ENCODE results near the gene SERAC1.
"Not testable (repeated sequence)": the region's sequence is repeated elsewhere in the genome, so short reads cannot be mapped to it uniquely, and the experiment has no call there.

Gene SERAC1

GRCh38 chr6:158174024-158174423 lies 6.0 kb upstream of the SERAC1 start:
- no peak for DNase-seq

GRCh38 chr6:158172001-158172400 lies 3.9 kb upstream of the SERAC1 start:
- no peak for DNase-seq

GRCh38 chr6:158170656-158171081 lies 2.6 kb upstream of the SERAC1 start:
- DNase-seq, result no peak

GRCh38 chr6:158169634-158170033 lies 1.6 kb upstream of the SERAC1 start:
- DNase-seq, result not testable (repeated sequence)

- DNase-seq, result no peak
Observed at GRCh38 chr6:158165919-158166416, 2.1 kb downstream of the SERAC1 start.

GRCh38 chr6:158164579-158165170 lies 3.4 kb downstream of the SERAC1 start:
- DNase-seq, result peak; percentile 69

- DNase-seq, result no peak
Observed at GRCh38 chr6:158161566-158162254, 6.4 kb downstream of the SERAC1 start.

- DNase-seq, result no peak
Observed at GRCh38 chr6:158160932-158161539, 7.0 kb downstream of the SERAC1 start.

GRCh38 chr6:158158748-158159147 lies 9.3 kb downstream of the SERAC1 start:
- no peak for DNase-seq

- no peak for DNase-seq
Observed at GRCh38 chr6:158158123-158158522, 9.9 kb downstream of the SERAC1 start.

GRCh38 chr6:158157064-158157764 lies 10.8 kb downstream of the SERAC1 start:
- DNase-seq, result no peak

GRCh38 chr6:158154816-158155215 lies 13.2 kb downstream of the SERAC1 start:
- no peak for DNase-seq

GRCh38 chr6:158153576-158153975 lies 14.5 kb downstream of the SERAC1 start:
- no peak for DNase-seq

- no peak for DNase-seq
Observed at GRCh38 chr6:158152659-158153058, 15.4 kb downstream of the SERAC1 start.

GRCh38 chr6:158152025-158152424 lies 16.0 kb downstream of the SERAC1 start:
- not testable (repeated sequence) for DNase-seq

- DNase-seq, result no peak
Observed at GRCh38 chr6:158150701-158151100, 17.4 kb downstream of the SERAC1 start.

GRCh38 chr6:158149641-158150040 lies 18.4 kb downstream of the SERAC1 start:
- DNase-seq, result no peak

- peak; percentile 43 for DNase-seq
Observed at GRCh38 chr6:158143700-158144099, 24.4 kb downstream of the SERAC1 start.

- DNase-seq, result no peak
Observed at GRCh38 chr6:158142789-158143188, 25.3 kb downstream of the SERAC1 start.

- DNase-seq, result peak; percentile 40
Observed at GRCh38 chr6:158131926-158132325, 36.1 kb downstream of the SERAC1 start.

GRCh38 chr6:158125271-158125670 lies 42.8 kb downstream of the SERAC1 start:
- no peak for DNase-seq

GRCh38 chr6:158124288-158124687 lies 43.8 kb downstream of the SERAC1 start:
- no peak for DNase-seq

- no peak for DNase-seq
Observed at GRCh38 chr6:158122048-158122447, 46.0 kb downstream of the SERAC1 start.

All from activated CD4-positive, alpha-beta T cell treated with anti-CD3 and anti-CD28 coated beads, Interleukin-2, Interleukin-6, amounts not matched to agents 100 ng/mL and 50 ng/mL, durations not matched to agents 16 hours and 8 hours (primary cell).